PC-9 (cell line): ENCODE results near the gene DNAH12. TPM values are rescaled to one million over a fixed set of nuclear protein-coding genes. Genes with fewer than 3 reads are reported as not detected.

ENCODE experiments used
- BruUV-seq: library from RNA; stranded (reverse); fragments of 400-500 nt; replicated peaks from 2 replicates; lab custom pipeline; 2021; lab: Mats Ljungman, UMichigan
- CTCF ChIA-PET: fragments of 300-600 bp; sonication (Branson Sonifier 250); formaldehyde crosslinking; loops from one replicate; lab custom pipeline; 2022; ENCODE audit warnings: antibody characterized with exemption; lab: Charles Lee
- POLR2A ChIA-PET: fragments of 300-600 bp; sonication (Branson Sonifier 250); formaldehyde crosslinking; loops from one replicate; lab custom pipeline; 2022; ENCODE audit warnings: antibody characterized with exemption; ENCODE audit not compliant: unreplicated experiment; lab: Charles Lee
- DNase-seq, 2 experiments: peaks; one replicate each; pipeline versions ENCODE4 v3.0.0 to v3.0.0-alpha.2; 2015 to 2022; ENCODE audit warnings: mixed read lengths in 1 of 2
- H2AFZ ChIP-seq: fragments of 200-600 bp; sonication (generic); 2 replicates; pipeline ENCODE4 v1.8.1; 2017; ENCODE audit warnings: antibody characterized with exemption
- H3F3A ChIP-seq: fragments of 200-600 bp; sonication (generic); 2 replicates; pipeline ENCODE4 v1.8.1; 2017; ENCODE audit warnings: antibody characterized with exemption, mild to moderate bottlenecking, low read depth; ENCODE audit not compliant: insufficient read depth
- H3K27ac ChIP-seq: fragments of 200-600 bp; sonication (generic); 2 replicates; pipeline ENCODE4 v1.6.1; 2016; ENCODE audit warnings: mixed run types
- H3K27me3 ChIP-seq: fragments of 200-600 bp; sonication (generic); 2 replicates; pipeline ENCODE4 v1.6.1; 2016; ENCODE audit warnings: low read depth, mixed run types; ENCODE audit not compliant: insufficient read depth
- H3K36me3 ChIP-seq: fragments of 200-600 bp; sonication (generic); 2 replicates; pipeline ENCODE4 v1.6.1; 2016; ENCODE audit warnings: low read depth, mixed run types
- H3K4me1 ChIP-seq: fragments of 200-600 bp; sonication (generic); replicated peaks from 2 replicates; pipeline ENCODE4 v1.6.1; 2016; ENCODE audit warnings: mixed run types; ENCODE audit not compliant: insufficient read depth
- H3K4me2 ChIP-seq: fragments of 200-600 bp; sonication (generic); 2 replicates; pipeline ENCODE4 v1.6.1; 2017; ENCODE audit warnings: mixed run types
- H3K4me3 ChIP-seq: fragments of 200-600 bp; sonication (generic); 2 replicates; pipeline ENCODE4 v1.6.1; 2016; ENCODE audit warnings: mixed run types
- H3K79me2 ChIP-seq: fragments of 200-600 bp; sonication (generic); 2 replicates; pipeline ENCODE4 v1.6.1; 2017; ENCODE audit warnings: low read depth, mixed run types
- H3K9me2 ChIP-seq: fragments of 200-600 bp; sonication (generic); 2 replicates; pipeline ENCODE4 v1.8.1; 2017; ENCODE audit warnings: mild to moderate bottlenecking; ENCODE audit not compliant: insufficient read depth
- H3K9me3 ChIP-seq: fragments of 200-600 bp; sonication (generic); 2 replicates; pipeline ENCODE4 v1.8.1; 2016; ENCODE audit warnings: low read depth; ENCODE audit not compliant: insufficient read depth
- H4K20me1 ChIP-seq: fragments of 200-600 bp; sonication (generic); 2 replicates; pipeline ENCODE4 v1.8.1; 2017; ENCODE audit not compliant: insufficient read depth
- CTCF ChIP-seq: fragments of 200-600 bp; sonication (generic); conservative IDR thresholded peaks from 2 replicates; pipeline ENCODE4 v1.6.1; 2017; ENCODE audit warnings: mixed run types, antibody characterized with exemption, mild to moderate bottlenecking, moderate library complexity
- EZH2 ChIP-seq: fragments of 200-600 bp; sonication (generic); IDR thresholded peaks from 2 replicates; pipeline ENCODE4 v1.8.0; 2017; ENCODE audit warnings: antibody characterized with exemption, low read depth
- intact Hi-C: fragments of 100-400 bp; cut with micrococcal nuclease; formaldehyde crosslinking; loops from one replicate; pipeline ENCODE4 v1.10.0; 2022; ENCODE audit not compliant: unreplicated experiment
- total RNA-seq: library from RNA; stranded (reverse); gene quantifications from 2 replicates; pipeline ENCODE4 v1.2.3, GENCODE V29; 2021

The DNAH12 gene
- total RNA-seq, 1 experiment from 2014 or later: 0.22 TPM

GRCh38 chr3:57577801-57578200 is 33.7 kb upstream of the DNAH12 start:
- H3K4me1 ChIP-seq: peaks cover 9% of the 10 kb centered on the region
- no TSS peak for BruUV-seq
- peaks cover 33% of the 10 kb centered on the region for H4K20me1 ChIP-seq
- DNase-seq: no peak
- peaks cover 55% of the 10 kb centered on the region for H3F3A ChIP-seq
- H3K9me3 ChIP-seq: no peaks in the 10 kb centered on the region
- peaks cover 51% of the 10 kb centered on the region for H3K36me3 ChIP-seq
- no peaks in the 10 kb centered on the region for H3K27me3 ChIP-seq
- POLR2A ChIA-PET: interaction anchor here (0.5 kb wide), 1 partner anchor 26 kb away, joined by 11 read pairs; no protein-coding TSS in a partner anchor
- H3K79me2 ChIP-seq: peaks cover 78% of the 10 kb centered on the region
- no peak overlapping the region for H3K4me2 ChIP-seq
- no peak overlapping the region for H2AFZ ChIP-seq
- H3K9me2 ChIP-seq: no peaks in the 10 kb centered on the region
- no peak overlapping the region for H3K27ac ChIP-seq
- intact Hi-C loops: no loop called here
- no peak overlapping the region for H3K4me3 ChIP-seq
- CTCF ChIA-PET: no interaction called here
- no peak for TF ChIP-seq EZH2
- TF ChIP-seq CTCF: no peak

DNA sequence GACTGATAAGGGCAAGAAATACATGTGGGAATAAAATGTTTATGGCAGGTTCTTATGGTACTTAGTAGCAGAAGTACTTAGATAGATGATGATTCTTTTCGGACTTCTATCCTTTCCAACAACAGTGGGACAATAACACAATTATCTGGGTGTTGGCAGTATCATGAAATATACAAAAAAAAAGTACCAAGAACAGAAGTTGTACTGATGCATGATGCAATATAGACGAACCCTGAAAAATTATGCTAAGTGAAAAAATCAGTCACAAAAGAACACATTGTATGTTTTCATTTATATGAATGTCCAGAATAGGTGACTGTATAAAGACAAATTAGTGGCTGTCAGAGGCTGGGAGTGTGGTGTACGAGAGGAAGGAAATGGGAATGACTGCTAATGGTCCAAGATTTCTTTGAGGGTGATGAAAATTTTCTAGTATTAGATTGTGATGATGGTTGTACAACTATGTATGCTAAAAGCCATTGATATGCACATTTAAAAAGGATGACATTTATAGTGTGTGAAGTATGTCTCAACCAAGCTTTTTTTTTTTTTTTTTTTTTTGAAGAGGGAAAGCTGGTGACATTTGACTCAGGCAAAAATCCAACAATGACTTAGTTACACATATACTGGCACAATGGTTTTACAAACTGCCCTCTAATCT is 32.0 kb upstream of the DNAH12 start:
- no peaks in the 10 kb centered on the region for H3K27me3 ChIP-seq
- no peak overlapping the region for H2AFZ ChIP-seq
- ChIA-PET CTCF (interaction anchor here (0.6 kb wide), 1 partner anchor 451 kb away, joined by 7 read pairs; no protein-coding TSS in a partner anchor), POLR2A (no interaction called here)
- no peak for DNase-seq
- H3K36me3 ChIP-seq: peaks cover 51% of the 10 kb centered on the region
- H3K79me2 ChIP-seq: peaks cover 64% of the 10 kb centered on the region
- peak overlapping the region; percentile 6; the same call in 1 of the 2 replicates for H3K27ac ChIP-seq
- H4K20me1 ChIP-seq: peaks cover 35% of the 10 kb centered on the region
- BruUV-seq: no TSS peak
- H3F3A ChIP-seq: peaks cover 62% of the 10 kb centered on the region
- intact Hi-C loops: no loop called here
- no peak overlapping the region for H3K4me2 ChIP-seq
- no peak overlapping the region for H3K4me3 ChIP-seq
- H3K9me3 ChIP-seq: no peaks in the 10 kb centered on the region
- H3K4me1 ChIP-seq: no peaks in the 10 kb centered on the region
- no peak for TF ChIP-seq EZH2
- TF ChIP-seq CTCF: no peak
- no peaks in the 10 kb centered on the region for H3K9me2 ChIP-seq

DNA sequence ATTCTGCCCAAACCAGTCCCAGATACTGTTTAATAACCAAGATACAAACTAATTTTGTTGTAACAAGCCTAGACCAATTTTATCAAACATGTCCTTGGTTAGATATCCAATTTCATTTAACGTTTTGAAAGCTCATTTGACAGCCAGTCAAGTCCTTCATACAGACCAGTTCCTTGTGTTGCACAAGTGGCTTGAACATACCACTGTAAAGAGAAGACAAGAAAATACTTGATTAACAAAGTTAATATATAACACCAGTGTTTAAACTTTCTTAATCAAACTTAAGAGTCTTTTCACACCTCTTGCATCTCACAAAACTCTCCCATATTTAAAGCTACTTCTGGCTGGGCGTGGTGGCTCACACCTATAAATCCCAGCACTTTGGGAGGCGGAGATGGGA is 28.0 kb upstream of the DNAH12 start:
- CTCF ChIA-PET: no interaction called here
- no peak for TF ChIP-seq EZH2
- TF ChIP-seq CTCF: no peak

More for the DNA sequence above, 28.0 kb upstream of the DNAH12 start:
- intact Hi-C loops: no loop called here
- POLR2A ChIA-PET: interaction anchor here (0.6 kb wide), 2 partner anchors 13 to 894 kb away, joined by 3 to 8 read pairs; no protein-coding TSS in a partner anchor
- Histone ChIP-seq H3K9me3 (no peaks in the 10 kb centered on the region), H3F3A (peaks cover 74% of the 10 kb centered on the region), H3K4me3 (no peak overlapping the region), H3K9me2 (no peaks in the 10 kb centered on the region), H2AFZ (no peak overlapping the region), H3K4me2 (no peak overlapping the region), H3K27ac (no peak overlapping the region), H3K79me2 (peaks cover 26% of the 10 kb centered on the region), H3K4me1 (no peaks in the 10 kb centered on the region), H3K36me3 (peaks cover 44% of the 10 kb centered on the region), H4K20me1 (peaks cover 20% of the 10 kb centered on the region), H3K27me3 (no peaks in the 10 kb centered on the region)
- no peak for DNase-seq
- no TSS peak for BruUV-seq
